Right renal cortex interstitium (tissue), 3 donors: ENCODE results near the gene C12orf76. TPM values are rescaled to one million over a fixed set of nuclear protein-coding genes. Genes with fewer than 3 reads are reported as not detected.
A peak's percentile ranks its signal among the peaks of the same experiment; 100 is the strongest.
"Not testable (repeated sequence)": the region's sequence is repeated elsewhere in the genome, so short reads cannot be mapped to it uniquely, and the experiment has no call there.

Source experiments
- DNase-seq, 3 donors: peaks; one replicate each; pipeline ENCODE4 v3.0.0-alpha.2; 2013; ENCODE audit warnings: low read depth in 3 of 3, low spot score in 2 of 3
- polyA plus RNA-seq, 3 donors: library from polyadenylated mRNA; unstranded; fragments of 120-200 nt; gene quantifications; one replicate each; pipeline ENCODE4 v1.2.1, GENCODE V29; 2013; ENCODE audit not compliant: insufficient read length in 3 of 3

C12orf76 gene
- polyA plus RNA-seq, 3 donors = 29.1 to 31.6 (median 30.6) TPM

DNA sequence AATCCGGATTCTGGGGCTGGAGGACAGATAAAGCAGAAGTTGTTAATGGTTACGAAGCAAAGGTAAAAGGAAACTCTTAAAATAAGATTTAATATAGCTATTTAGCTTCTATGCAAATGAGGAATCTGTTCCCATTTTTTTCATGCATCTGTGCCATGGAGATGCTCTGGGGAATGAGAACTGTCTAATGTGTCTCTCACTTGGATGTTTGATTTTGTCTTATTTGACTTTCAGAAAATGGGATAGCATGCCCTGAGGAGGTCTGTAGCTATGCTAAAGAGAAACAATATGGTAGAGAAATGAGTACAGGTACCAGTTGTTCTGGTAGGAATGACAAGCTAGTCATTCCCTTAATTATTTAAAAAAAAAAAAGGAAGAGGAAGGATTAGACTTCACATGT, 24.3 kb downstream of the C12orf76 start:
- no peak for DNase-seq

- no peak for DNase-seq
Observed at GRCh38 chr12:110023059-110023980, 25.0 kb downstream of the C12orf76 start.

GRCh38 chr12:110020956-110021355, 27.4 kb downstream of the C12orf76 start:
- DNase-seq = no peak

- no peak for DNase-seq
Observed at GRCh38 chr12:110015132-110015531, 33.2 kb downstream of the C12orf76 start.

GRCh38 chr12:110012659-110013058, 35.7 kb downstream of the C12orf76 start:
- DNase-seq = no peak

DNA sequence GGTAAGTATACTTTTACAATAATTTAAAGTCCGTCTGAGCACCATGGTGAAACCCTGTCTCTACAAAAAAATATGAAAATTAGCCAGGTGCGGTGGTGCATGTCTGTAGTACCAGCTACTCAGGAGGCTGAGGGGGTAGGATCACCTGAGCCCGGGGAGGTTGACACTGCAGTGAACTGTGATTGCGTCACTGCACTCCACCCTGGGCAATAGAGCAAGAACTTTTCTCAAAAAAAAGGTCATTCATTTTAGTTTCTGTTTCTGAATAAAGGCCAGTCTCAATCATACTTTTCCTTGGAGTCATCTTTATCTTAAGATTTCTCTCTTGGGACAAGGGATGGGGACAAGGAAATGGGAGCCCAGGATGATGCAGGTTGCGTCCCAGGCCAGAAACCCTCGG, 36.2 kb downstream of the C12orf76 start:
- no peak for DNase-seq

DNA sequence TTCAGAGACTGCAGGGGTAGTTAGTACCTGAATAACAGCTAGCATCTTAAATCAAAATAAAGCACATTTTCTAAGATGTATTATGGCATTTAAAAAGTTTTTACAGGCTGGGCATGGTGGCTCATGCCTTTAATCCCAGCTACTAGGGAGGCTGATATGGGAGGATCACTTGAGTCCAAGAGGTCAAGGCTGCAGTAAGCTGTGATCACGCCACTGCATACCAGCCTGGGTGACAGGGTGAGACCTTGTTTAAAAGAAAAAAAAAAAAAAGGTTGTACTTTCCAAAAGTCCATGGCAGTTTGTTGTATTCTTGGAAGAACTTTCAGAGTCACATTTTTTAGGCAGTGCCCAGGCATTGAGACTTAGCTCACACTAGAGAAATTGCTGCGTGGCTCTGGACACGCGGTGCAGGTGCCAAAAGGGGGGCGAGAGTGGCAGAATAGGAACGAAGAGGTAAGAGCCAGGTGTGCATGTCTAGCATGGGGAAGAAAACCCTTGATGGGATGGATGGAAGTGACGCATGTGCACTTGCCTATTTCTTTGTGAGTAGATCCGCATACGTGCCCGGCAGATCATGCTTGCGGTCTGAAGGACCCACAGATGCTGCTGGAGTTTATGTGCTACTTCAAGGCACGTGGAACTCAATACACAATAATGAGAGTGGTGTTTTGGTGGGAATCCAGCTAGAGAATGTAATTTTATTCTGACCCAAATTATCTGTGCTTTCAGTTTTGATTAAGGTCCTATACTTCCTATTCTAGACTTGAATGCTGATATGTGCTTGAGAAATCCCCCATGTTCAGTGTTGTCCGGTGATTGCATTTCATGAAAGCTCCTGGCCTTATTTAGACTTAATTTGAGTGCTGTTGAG, 37.2 kb downstream of the C12orf76 start:
- DNase-seq = no peak

DNA sequence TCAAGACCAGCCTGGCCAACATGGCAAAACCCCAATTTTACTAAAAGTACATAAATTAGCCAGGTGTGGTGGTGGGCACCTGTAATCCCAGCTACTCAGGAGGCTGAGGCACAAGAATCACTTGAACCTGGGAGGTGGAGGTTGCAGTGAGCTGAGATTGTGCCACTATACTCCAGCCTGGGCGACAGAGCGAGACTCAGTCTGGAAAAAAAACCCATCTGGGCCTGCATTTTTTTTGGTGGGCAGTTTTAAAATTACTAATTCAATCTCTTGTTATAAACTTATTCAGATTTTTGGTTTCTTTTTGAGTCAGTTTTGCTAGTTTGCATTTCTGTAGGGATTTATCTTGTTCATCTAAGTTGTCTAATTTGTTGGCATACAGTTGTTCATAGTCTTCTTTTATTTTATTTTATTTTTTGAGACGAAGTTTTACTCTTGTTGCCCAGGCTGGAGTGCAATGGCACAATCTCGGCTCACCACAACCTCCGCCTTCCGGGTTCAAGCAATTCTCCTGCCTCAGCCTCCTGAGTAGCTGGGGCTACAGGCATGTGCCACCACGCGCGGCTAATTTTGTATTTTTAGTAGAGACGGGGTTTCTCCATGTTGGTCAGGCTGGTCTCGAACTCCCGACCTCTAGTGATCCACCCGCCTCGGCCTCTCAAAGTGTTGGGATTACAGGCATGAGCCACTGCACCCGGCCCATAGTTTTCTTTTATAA, 39.5 kb downstream of the C12orf76 start:
- DNase-seq = not testable (repeated sequence)

GRCh38 chr12:110007881-110008280, 40.4 kb downstream of the C12orf76 start:
- DNase-seq = no peak

GRCh38 chr12:110006115-110006514, 42.2 kb downstream of the C12orf76 start:
- no peak for DNase-seq

GRCh38 chr12:110005319-110005973, 42.9 kb downstream of the C12orf76 start:
- DNase-seq = no peak

- DNase-seq = no peak
Observed at GRCh38 chr12:110004598-110004997, 43.7 kb downstream of the C12orf76 start.

- DNase-seq = no peak
Observed at GRCh38 chr12:110002676-110003515, 45.4 kb downstream of the C12orf76 start.

GRCh38 chr12:110001596-110001995, 46.7 kb downstream of the C12orf76 start:
- DNase-seq = no peak

DNA sequence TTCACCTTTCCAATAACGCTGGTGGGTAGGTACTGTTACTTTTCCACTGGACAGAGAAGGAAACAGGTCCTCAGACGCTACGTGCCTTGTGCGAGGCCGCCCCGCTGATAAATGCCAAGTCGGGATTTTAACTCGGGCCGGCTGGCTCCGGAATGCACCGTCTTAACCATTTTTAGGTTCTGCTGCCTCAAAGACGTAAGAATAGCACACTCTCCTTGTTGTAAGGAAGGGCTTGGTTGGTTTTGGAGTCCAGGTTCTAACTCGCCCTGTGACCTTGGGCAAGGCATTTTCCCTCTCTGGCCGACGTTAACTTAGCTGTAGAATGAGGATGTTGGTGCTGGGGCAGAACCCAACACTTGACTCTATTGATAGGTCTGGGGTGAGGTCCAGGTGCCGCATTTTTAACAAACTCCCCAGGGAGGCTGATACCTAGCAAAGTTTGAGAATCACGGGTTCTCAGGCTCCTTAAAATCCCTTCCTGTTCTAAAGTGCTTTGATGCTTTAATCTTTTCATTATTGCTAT, 48.3 kb downstream of the C12orf76 start:
- DNase-seq = no peak

GRCh38 chr12:109999649-109999971, 48.7 kb downstream of the C12orf76 start:
- DNase-seq = no peak

- peak; percentile 85 to 96 (median 91) for DNase-seq
Observed at GRCh38 chr12:109998904-109999648, 49.2 kb downstream of the C12orf76 start, which contains the start of gene ANKRD13A. TSS of gene ANKRD13A (plus strand) at chr12:109999430. CDS start at chr12:109999689, 259 bp downstream.

GRCh38 chr12:109998241-109998903, 50.0 kb downstream of the C12orf76 start:
- DNase-seq = no peak
